ENCODE results near the gene MACROD2. TPM values are rescaled to one million over a fixed set of nuclear protein-coding genes. Genes with fewer than 3 reads are reported as not detected.

The MACROD2 gene
- total RNA-seq, 1 donor from 2014 or later: 0.13 TPM

DNA sequence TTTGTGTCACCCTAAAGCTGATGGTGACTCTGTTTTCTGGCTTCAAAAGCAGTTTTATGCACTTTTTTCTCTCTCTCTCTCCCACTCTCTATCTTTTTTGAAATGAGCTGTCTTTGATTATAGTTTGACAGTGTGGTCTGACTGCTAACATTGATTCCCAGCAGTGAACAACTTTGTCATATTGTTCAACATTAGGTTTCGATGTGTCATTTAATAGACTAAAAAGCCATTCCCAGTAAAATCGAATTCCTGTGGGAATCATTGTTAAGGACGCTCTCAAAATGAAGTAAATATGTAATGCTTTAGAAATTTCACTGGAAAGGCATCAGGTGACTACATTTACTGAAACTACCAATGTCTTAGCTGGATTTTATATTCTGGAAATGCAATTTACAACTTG, 412.0 kb downstream of the MACROD2 start:
- no peak for DNase-seq (ENCODE audit: low read depth in 2 of 2)

DNA sequence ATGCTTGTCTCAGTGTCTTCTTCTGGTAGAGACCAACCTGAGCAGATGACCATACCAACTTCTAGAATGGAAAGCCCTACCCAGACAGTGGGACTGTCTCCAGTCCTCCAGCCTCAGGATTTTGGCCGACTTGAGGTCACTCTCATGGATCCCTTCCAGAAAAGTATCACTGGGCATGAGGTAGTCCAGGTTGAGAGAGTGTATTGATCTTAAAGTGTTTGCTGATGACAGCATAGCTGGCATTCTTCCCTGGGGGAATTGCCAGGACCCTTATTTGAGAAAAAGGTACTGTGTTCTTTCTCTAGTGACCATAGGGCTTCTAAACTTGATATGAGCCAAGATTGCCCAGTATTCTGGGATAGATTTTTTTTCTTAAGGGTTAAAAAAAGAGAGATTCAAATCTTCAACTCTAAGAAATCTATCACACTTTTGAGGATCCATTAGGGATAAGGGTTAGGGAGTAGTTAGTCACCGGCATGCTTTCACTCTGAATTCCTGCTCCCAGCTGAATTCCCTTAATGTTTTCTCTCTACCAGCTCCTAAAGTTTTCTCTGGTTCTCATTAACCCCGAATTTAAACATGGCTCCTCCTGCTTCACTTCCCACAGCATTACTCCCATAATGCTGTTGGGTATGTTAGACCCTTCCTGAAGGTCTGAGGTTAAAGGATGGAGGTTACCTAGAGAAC, 415.7 kb downstream of the MACROD2 start:
- no peak for DNase-seq (ENCODE audit: low read depth in 2 of 2)

DNA sequence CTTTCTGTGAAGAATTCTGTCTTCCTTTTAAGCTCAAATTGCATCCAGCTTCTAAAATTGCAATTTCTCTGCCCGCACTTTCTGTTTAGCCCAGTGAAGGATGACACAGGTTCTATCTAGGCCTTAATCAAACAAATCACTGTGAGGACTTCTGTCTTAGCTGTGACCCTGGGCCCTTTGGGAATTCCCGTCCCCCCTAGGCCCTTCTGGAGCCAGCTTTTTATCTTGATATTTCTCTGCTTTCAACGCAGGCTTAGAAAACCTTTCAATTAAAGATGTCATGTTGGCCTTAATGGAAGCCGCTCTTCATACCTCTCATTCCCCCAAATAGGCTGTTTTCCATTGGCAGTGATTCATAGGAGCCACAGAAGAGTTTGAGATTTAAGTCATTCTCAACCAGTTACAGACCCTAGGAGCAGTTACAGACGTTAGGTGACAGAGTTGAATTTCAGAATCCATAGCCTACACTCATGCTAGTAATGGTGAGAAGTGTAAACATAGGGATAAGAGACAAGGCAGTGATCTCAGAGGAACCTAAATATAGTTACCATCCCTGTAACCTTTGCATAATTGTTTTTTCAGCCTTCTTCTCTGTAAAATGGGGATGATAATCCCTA, 416.9 kb downstream of the MACROD2 start:
- DNase-seq (ENCODE audit: low read depth in 2 of 2): no peak

DNA sequence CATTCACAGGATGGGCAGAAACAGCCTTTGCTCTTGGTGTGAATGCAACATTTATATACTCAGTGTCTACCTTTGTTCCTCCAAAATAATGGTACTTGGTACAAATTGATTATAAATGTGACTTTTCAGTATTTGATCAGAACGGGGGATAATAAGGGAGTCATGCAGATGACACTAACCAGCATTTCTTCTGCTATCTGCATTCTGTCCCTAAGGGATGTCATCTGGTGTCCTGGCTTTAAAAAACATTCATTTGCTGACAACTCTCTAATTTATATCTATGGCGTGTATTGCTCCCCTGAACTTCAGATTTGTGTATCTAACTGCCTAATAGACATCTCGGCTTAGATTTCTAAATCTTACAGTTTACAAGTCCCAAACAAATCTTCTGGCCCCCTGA, 418.5 kb downstream of the MACROD2 start:
- DNase-seq (ENCODE audit: low read depth in 2 of 2): no peak

DNA sequence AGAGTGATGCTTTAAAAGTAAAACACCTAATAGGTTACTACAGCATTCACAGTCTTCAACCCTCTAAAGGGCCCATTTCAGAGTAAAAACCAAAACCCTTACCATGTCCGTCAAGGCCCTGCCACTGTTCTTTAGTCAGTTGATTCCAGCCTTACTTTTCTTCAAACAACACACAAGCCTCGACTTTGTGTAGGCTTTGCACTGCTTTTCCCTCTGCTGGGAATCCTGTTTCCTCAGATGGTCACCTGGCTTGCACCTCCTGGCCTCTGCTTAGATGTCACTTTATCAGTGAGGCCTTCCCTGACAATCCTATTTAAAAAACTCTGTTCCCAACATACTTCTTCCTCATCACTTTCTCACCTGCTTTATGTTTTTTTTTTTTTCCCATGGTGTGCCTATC, 419.2 kb downstream of the MACROD2 start:
- no peak for DNase-seq (ENCODE audit: low read depth in 2 of 2)

DNA sequence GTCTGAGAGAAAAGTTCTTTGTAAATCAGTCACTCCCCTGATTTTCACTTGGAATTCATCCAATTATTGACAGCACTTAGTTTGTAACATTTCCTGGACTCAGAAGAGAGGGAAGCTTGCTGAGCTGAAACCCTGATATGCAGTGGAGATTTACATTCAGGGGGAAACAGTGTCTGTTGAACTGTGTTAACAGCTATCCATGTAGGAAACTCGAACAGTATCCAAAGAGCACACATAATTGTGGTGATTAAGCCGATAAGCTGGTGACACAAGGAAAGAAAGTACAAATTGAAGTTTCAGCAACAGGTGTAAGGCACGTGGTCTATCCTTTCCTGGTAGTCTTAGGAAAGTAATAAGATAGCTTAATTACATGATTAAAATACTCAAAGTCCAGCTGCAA, 420.2 kb downstream of the MACROD2 start:
- DNase-seq (ENCODE audit: low read depth in 2 of 2): peak in 1 of 2 donors; percentile 3

DNA sequence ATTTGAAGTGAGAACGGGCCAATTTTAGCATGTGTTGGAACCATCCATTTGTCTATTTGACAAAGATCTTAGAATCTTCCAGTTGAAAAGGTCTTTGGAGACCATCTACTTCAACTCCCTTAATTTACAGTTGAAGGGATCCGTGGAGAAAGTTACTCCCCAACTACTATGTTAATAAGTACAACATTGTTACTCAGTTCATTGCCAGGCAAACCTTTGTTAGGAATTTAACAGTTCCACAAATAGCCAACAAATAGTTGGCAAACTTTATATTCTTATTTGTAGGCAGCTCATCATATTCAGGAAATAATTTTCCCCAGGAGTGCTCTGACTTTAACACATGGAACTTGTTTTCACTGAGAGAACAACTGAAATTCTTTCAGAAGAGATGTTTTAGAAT, 423.1 kb downstream of the MACROD2 start:
- no peak for DNase-seq (ENCODE audit: low read depth in 2 of 2)

DNA sequence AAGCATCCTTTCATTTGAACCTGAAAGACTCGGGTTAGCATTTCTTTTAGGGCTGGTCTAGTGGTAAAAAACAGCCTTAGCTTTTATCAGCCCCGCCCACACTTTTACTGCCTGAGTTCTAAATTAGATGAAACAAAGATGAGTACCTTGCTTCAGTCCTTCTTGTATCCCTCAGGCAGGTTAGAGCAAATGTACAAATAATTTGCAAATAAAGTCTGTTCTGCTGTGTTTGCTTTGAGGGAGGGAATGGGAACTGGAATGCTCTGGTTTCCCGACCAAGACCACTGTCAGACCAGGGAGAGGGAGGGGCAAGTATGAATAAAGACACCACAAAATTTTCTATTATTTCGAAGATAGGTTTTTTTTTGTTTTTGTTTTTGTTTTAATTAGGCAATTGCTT, 427.6 kb downstream of the MACROD2 start:
- DNase-seq (ENCODE audit: low read depth in 2 of 2): no peak

DNA sequence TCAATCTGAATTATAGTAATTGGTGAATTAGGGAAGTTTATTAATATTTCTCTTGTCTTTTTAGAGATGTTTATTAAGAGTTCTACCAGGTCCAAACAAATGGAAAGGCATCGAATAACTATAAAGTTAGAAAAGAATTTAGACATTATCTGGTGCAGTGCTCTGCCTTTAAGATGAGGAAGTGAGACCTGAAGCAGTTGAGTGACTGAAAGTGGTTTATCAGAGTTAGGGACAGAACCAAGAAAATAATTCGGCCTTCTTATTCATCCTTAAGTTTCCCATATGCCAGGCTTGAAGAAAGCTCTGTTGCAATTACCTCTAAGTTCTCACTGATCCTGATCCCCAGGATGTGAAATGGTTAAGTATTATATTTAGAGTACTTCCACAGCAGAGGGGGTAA, 436.3 kb downstream of the MACROD2 start:
- DNase-seq (ENCODE audit: low read depth in 2 of 2): no peak

DNA sequence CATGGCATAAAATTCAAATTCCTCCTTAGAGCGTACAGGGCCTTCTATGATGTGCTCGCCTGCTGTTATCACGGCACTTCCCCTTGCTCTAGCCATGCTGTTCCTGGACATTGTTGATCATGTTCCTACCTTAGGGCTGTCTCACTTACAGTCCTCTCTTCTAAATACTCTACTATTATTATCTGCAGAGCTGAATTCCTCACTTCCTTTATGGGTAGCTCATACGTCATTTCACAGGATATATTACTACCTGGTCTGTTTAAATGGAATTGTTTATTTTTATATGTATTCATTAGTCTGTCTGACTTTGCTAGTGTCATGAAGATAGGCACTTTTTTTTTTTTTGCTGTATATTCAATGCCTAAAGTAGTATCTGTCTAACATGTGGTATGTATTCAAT, 436.8 kb downstream of the MACROD2 start:
- no peak for DNase-seq (ENCODE audit: low read depth in 2 of 2)

DNA sequence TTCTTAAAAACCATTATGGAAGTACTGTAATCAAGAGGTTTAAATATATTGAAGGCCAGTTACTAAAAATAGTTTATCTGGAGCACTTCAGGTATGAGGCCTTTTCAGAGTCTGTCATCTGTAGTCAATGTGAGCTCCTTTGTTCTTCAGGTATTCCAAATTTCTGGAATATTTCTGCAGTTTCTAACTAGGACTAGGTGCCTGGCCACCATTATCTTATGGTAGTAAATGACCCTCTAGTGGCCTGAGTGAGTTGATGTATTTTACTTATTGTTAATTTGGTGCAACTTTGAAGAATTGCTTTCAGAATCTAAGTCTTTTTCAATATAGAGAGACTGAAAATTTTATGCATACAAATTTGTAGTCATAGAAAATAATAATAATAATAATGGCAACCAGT, 437.3 kb downstream of the MACROD2 start:
- no peak for DNase-seq (ENCODE audit: low read depth in 2 of 2)

DNA sequence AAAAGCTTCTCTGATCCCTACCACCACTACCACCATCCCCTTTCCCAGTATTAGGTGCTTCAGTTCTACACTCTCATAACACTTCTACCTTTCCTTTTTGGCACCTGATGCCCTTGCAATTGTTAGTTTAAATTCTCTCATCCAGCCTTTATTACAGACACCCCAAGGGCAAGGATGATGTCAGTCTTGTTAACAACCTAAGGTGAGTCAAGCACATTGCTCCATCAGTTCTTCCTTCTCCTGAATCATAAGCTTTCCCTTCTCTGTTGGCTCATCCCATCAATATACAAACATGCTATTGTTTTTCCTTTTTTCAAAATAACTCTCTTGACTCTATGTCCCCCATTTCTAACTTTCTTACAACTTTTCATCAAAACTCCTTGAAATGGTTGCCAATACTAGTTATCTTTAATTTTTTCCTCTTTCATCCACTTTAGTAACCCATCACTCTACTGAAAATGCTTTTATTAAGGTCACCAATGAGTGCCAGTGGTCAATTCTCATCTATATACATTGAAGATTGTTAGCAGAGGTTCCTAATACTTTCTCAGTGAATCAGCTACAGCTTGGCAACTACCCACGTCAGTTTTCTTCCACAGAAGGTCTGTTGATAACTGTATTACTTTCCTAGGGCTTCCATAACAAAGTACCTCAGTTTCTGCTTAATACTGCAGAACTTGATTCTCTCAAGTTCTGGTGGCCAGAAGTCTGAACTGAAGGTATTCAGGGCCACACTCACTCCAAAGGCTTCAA, 439.2 kb downstream of the MACROD2 start:
- DNase-seq (ENCODE audit: low read depth in 2 of 2): no peak

DNA sequence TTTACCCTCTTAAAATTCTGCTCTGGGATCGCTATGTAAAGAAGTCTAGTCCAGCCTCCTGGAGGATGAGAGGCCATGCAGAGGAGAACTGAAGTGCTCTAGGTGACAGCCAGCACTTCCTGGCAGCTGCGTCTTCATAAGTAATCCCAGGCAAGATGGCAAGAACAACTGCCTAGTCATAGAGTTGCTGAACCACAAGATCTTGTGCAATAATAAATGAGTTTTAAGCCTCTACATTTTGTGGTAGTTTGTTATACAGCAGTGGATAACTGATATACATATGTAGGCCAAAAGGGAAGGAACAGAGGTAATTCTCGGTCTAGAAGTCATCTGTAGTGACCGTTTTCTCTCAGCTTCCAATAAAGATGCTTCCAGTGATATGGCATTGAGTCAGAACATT, 445.9 kb downstream of the MACROD2 start:
- no peak for DNase-seq (ENCODE audit: low read depth in 2 of 2)

DNA sequence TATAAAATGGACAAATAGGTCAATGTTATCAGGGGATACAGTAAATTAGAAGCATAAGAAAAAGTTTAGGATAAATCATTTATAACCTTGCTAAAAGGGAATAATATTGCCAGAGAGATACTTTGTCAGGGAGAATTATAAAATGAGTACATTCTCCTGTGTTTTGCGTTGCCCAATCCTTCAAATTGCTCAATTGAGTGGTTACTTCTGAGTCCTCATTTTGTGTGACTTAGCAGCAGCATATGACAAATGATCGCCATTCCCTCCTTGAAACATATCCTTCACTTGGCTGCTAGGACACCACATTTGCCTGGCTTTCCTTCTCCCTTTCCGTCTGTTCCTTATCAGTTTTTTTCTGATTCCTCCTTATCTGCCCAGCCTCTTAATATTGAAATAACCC, 448.8 kb downstream of the MACROD2 start:
- no peak for DNase-seq (ENCODE audit: low read depth in 2 of 2)

DNA sequence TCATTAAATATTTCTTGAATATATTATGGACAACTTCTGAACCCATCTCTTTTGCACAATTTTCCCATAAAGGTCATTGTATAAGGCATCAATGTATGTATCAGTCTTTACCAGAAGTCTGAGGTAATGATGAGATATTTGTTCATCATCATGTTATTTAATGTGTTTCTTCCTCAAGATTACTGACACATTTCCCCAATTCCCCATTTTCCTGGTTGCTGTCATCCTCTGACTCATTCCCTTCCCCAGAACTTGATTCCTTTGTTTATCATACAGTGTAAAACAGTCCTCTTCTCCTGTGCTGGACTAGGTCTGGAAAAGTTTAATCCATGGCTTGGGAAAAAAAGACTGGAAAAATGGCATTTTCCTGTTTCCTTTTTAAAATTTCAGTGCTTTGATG, 450.0 kb downstream of the MACROD2 start:
- DNase-seq (ENCODE audit: low read depth in 2 of 2): peak in 1 of 2 donors; percentile 37

DNA sequence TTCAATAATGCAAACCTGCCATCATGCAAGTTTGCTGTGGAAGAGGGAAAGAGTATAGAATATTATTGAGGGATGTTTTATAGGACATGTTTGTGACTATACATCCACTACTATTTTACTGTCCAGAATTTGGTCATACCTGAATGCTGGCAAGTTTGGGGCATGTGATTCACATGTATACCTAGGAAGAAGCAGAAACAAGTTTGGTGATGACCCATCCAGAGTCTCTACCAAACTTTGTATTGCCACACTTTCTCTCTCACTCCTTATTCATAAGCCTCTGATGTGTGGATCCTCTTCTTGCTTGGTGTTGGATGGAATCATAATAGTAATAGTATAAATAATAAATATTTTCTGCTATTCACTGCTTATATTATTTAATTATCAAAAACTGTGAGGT, 450.6 kb downstream of the MACROD2 start:
- no peak for DNase-seq (ENCODE audit: low read depth in 2 of 2)

DNA sequence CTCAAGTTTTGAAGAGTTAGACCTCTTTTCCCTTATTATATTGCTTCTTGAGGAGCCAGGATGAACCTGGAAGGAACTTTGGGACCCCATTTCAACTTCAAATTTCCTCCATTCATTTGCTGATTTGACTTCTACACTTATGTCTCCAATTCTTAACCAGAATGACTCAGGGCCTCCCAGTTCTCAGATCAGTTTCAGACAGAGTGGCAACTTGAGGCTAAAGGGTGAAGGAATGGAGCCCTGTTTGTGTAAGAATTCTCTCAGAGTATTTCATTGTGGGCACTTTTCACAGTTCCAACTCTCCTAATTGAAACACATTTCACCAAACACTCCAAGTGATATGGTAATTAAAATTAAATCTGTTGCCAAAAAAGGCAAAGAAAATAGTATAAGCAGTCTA, 451.1 kb downstream of the MACROD2 start:
- DNase-seq (ENCODE audit: low read depth in 2 of 2): no peak

DNA sequence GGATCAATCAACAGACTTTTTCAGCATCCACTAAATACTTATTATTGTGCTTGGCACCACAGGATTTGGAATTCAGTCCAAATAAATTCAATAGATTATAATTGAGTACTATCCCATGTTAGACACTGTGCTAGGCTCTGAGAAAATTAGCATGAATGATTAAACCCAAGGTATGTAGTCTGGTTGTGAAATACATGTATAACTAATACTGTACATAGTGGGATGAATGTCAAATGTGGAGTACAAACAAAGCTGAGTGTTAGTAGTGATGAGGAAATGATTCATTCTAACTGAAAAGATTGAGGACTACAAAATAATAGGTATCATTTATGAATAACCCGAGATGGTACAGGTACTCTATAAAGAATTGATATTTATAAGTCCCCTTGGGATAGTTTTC, 454.0 kb downstream of the MACROD2 start:
- DNase-seq (ENCODE audit: low read depth in 2 of 2): no peak

DNA sequence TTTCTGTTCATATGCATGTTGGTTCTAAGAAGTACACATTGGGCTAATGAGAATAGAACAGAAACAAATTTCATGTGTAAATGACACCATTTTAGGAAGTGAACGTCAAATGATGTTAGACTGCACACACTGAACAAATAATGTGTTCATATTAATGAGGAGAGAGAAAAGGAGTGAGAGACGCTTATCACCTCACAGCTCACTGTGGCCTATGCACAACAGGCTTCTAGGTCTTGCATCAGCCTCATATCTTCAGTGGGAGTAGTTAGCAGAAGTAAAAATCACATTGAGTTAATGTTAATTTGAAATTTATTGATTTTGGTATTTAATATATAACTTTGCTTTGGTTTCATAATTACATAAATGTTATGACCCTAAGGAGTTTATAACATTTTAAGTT, 454.9 kb downstream of the MACROD2 start:
- no peak for DNase-seq (ENCODE audit: low read depth in 2 of 2)

DNA sequence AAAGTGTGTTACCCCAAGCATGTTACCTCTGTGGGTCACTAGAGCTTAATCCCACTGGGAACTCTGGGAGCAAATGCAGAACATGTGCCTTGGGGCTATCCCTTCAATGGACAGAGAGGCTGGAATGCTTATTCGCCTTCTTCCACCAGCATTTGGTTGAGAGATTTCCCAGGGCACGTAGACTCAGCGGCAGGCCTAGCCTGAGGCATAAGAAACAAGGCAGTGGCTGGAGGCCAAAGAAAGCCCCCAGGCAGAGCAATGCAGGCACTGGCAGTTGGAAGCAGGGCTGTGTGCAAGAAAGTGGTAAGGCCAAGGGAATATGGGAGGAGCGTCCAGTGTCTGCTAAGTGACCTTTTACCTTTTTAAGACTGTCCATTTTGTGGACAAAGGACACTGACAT, 456.1 kb downstream of the MACROD2 start:
- no peak for DNase-seq (ENCODE audit: low read depth in 2 of 2)

DNA sequence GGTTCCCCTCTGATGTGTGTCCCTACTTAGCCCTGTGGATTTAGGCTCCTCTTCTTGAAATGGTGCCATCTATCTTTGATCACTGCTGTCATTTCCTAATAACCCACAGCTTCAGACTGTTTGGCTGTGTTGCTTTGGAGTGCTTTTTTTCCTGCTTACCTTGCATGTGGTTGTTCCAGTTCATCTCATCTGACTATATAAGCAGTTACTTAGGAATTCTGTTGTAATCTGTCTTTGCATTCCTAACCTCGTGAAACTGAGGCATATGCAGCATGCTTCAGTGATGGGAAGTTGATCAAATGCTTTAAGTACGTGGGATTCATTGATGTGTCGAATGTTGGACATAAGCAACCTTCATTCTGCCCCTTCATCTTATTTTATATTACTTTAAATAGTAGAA, 457.9 kb downstream of the MACROD2 start:
- no peak for DNase-seq (ENCODE audit: low read depth in 2 of 2)

DNA sequence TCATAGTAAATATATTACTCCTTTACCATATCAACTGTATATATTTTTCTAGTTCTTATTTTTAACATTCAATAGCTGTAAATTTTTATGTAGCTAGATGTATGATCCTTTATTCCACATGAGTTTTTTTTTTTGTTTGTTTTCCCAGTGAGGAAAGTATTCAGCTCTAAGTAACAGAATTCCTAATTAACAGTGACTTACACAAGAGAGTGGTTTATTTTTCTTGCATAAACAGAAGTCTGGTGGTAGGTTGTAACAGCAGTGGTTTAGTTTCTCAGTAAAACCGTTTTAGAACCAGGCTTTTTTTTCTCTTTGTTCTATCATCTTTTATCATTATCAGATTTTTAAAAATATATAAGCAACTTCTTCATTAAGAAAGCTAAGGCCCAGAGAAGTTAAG, 459.0 kb downstream of the MACROD2 start:
- no peak for DNase-seq (ENCODE audit: low read depth in 2 of 2)
